HepG2 (cell line): ENCODE data around the gene SPTBN4. TPM values are rescaled to one million over a fixed set of nuclear protein-coding genes. Genes with fewer than 3 reads are reported as not detected.

ENCODE experiments used
- AKAP8 ChIP-seq: sonication (generic); formaldehyde crosslinking; IDR thresholded peaks from 2 replicates; pipeline ENCODE4 v1.5.1; 2020; ENCODE audit warnings: mild to moderate bottlenecking, missing genetic modification reagents
- ATF4 ChIP-seq, 2 experiments: fragments of 450-650 bp in 1 of 2; sonication (generic) in 1 of 2; formaldehyde crosslinking; IDR thresholded peaks; 2 replicates each; pipeline versions ENCODE4 v1.5.0 to v1.8.0; 2020 to 2022; ENCODE audit warnings: mild to moderate bottlenecking in 1 of 2, missing genetic modification reagents in 1 of 2
- DPF2 ChIP-seq: sonication (generic); formaldehyde crosslinking; IDR thresholded peaks from 2 replicates; pipeline ENCODE4 v1.4.0; 2020; ENCODE audit warnings: mild to moderate bottlenecking, low read depth, missing genetic modification reagents, borderline replicate concordance
- GRHL1 ChIP-seq: sonication (generic); formaldehyde crosslinking; conservative IDR thresholded peaks from 2 replicates; pipeline ENCODE4 v1.8.0; 2022; ENCODE audit warnings: missing genetic modification reagents
- HOXA7 ChIP-seq: sonication (generic); formaldehyde crosslinking; IDR thresholded peaks from 2 replicates; pipeline ENCODE4 v1.8.1; 2022; ENCODE audit warnings: mild to moderate bottlenecking, missing genetic modification reagents, moderate library complexity
- JUNB ChIP-seq: sonication (generic); formaldehyde crosslinking; IDR thresholded peaks from 2 replicates; pipeline ENCODE4 v1.8.0; 2022; ENCODE audit warnings: missing genetic modification reagents, mild to moderate bottlenecking, borderline replicate concordance
- ZBTB40 ChIP-seq, 2 experiments: fragments of 450-650 bp in 1 of 2; sonication (generic) in 1 of 2; formaldehyde crosslinking in 1 of 2; IDR thresholded peaks; 2 replicates each; pipeline versions ENCODE4 v1.6.1 to v1.8.0; 2016 to 2022; ENCODE audit warnings: antibody characterized with exemption in 1 of 2, mild to moderate bottlenecking in 1 of 2, missing genetic modification reagents in 1 of 2
- ZNF121 ChIP-seq: sonication (generic); formaldehyde crosslinking; IDR thresholded peaks from 2 replicates; pipeline ENCODE4 v1.5.0; 2020; ENCODE audit warnings: mild to moderate bottlenecking, missing genetic modification reagents
- ZNF292 ChIP-seq: sonication (generic); formaldehyde crosslinking; IDR thresholded peaks from 2 replicates; pipeline ENCODE4 v1.8.1; 2022; ENCODE audit warnings: mild to moderate bottlenecking, low read depth, missing genetic modification reagents, borderline replicate concordance
- ZNF543 ChIP-seq: sonication (generic); formaldehyde crosslinking; IDR thresholded peaks from 2 replicates; pipeline ENCODE4 v1.4.0; 2020; ENCODE audit warnings: mild to moderate bottlenecking, missing genetic modification reagents
- ZNF547 ChIP-seq: sonication (generic); formaldehyde crosslinking; IDR thresholded peaks from 2 replicates; pipeline ENCODE4 v1.5.1; 2020; ENCODE audit warnings: mild to moderate bottlenecking, missing genetic modification reagents
- ZNF556 ChIP-seq: sonication (generic); formaldehyde crosslinking; IDR thresholded peaks from 2 replicates; pipeline ENCODE4 v1.4.0; 2020; ENCODE audit warnings: mild to moderate bottlenecking, missing genetic modification reagents, borderline replicate concordance
- ZNF569 ChIP-seq: sonication (generic); formaldehyde crosslinking; IDR thresholded peaks from 2 replicates; pipeline ENCODE4 v1.5.0; 2020; ENCODE audit warnings: mild to moderate bottlenecking, missing genetic modification reagents, moderate library complexity, borderline replicate concordance
- ZNF589 ChIP-seq: sonication (generic); formaldehyde crosslinking; conservative IDR thresholded peaks from 2 replicates; pipeline ENCODE4 v1.8.0; 2022; ENCODE audit warnings: mild to moderate bottlenecking, moderate library complexity, missing genetic modification reagents
- ZNF614 ChIP-seq: IDR thresholded peaks from 2 replicates; pipeline ENCODE4 v1.6.1; 2018; ENCODE audit warnings: missing biosample characterization, missing genetic modification reagents, inconsistent platforms, borderline replicate concordance
- ZNF816 ChIP-seq: sonication (generic); formaldehyde crosslinking; IDR thresholded peaks from 2 replicates; pipeline ENCODE4 v1.8.0; 2022; ENCODE audit warnings: missing genetic modification reagents, mild to moderate bottlenecking, borderline replicate concordance
- polyA plus RNA-seq, 8 experiments: library from polyadenylated mRNA; depleted of rRNA in 3 of 8; stranded (reverse) in 7 of 8; unstranded in 1 of 8; fragments of >200 nt; fragmentation: Illumina TruSeq in 4 of 8; extraction: Trizol in 4 of 8; gene quantifications; 2 replicates each; pipeline versions ENCODE4 v1.2.1 to v1.2.3, GENCODE V29; 2011 to 2016; ENCODE audit warnings: low read depth in 4 of 8, missing spikeins in 1 of 8, mixed read lengths in 1 of 8; ENCODE audit not compliant: insufficient read depth in 1 of 8
- total RNA-seq, 5 experiments: library from RNA; depleted of rRNA; stranded (reverse); fragments of >200 nt; fragmentation: Illumina TruSeq; extraction: Trizol; gene quantifications; 2 replicates each; pipeline ENCODE4 v1.2.3, GENCODE V29; 2016; ENCODE audit warnings: low read depth in 1 of 5

The SPTBN4 gene
- total and polyA plus RNA-seq, 2 of the 13 experiments (the other 11 are each of a cell fraction or from before 2014, with no cell fraction given) = 0.11 TPM

GRCh38 chr19:40444000-40444824 is 22.6 kb upstream of the SPTBN4 start, which contains the start of gene SERTAD3 (continued):
- TF ChIP-seq JUNB (CRISPR knock-in tag) (no peak), GRHL1 (CRISPR knock-in tag) (no peak), ZNF121 (no peak), ZNF547 (CRISPR knock-in tag) (0 out of 2 replicates have a peak, but pooled peaks have one; percentile 27), AKAP8 (CRISPR knock-in tag) (no peak; the same call in 1 of the 2 replicates), ZNF589 (CRISPR knock-in tag) (no peak), ZNF569 (CRISPR knock-in tag) (no peak), ZNF556 (CRISPR knock-in tag) (no peak), ZNF614 (no peak), ZBTB40 (IDR thresholded peaks at IDR 0.05) (no peak), ZBTB40 (CRISPR knock-in tag; IDR thresholded peaks at IDR 0.05) (no peak), ATF4 (CRISPR knock-in tag; IDR thresholded peaks at IDR 0.05) (no peak), ZNF292 (0 out of 2 replicates have a peak, but pooled peaks have one; percentile 27), ZNF816 (no peak), DPF2 (CRISPR knock-in tag) (no peak), HOXA7 (CRISPR knock-in tag) (no peak), ZNF543 (CRISPR knock-in tag) (no peak; the same call in 1 of the 2 replicates)
